Retinal pigment epithelial cell (primary cell): ENCODE data around the gene BCKDHB.

Source experiments
- DNase-seq: peaks from one replicate; pipeline ENCODE4 v3.0.0-alpha.2; 2010; ENCODE audit warnings: low read depth
- H3K4me3 ChIP-seq: 2 replicates; pipeline ENCODE4 v1.5.1; 2011; ENCODE audit warnings: mild to moderate bottlenecking, low read length, control low read depth, moderate library complexity
- TF ChIP-seq, protein P1 (sequence below): conservative IDR thresholded peaks from 2 replicates; pipeline ENCODE4 v1.5.1; 2011; ENCODE audit warnings: low read depth, low read length, control low read depth, inconsistent platforms

BCKDHB gene

DNA sequence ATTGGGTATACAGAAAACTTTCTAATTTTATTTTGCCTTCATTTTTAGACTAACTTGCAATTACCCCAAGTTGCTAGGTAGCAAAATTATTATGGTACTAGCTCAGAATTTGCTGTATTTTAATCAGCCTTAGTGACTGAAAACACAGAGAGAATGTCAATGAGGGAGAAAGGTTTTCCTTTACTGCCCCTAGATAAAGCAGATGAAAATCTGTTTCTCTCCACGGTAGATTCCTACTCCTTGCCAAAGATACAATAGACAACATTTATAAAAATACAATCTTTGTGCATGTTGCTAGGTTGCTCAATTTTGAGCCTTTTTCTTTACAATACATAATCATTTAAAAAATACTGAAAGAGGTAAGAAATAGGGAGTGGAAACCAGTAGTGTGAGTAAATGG is 222.2 kb downstream of the BCKDHB start:
- TF ChIP-seq, protein P1, sequence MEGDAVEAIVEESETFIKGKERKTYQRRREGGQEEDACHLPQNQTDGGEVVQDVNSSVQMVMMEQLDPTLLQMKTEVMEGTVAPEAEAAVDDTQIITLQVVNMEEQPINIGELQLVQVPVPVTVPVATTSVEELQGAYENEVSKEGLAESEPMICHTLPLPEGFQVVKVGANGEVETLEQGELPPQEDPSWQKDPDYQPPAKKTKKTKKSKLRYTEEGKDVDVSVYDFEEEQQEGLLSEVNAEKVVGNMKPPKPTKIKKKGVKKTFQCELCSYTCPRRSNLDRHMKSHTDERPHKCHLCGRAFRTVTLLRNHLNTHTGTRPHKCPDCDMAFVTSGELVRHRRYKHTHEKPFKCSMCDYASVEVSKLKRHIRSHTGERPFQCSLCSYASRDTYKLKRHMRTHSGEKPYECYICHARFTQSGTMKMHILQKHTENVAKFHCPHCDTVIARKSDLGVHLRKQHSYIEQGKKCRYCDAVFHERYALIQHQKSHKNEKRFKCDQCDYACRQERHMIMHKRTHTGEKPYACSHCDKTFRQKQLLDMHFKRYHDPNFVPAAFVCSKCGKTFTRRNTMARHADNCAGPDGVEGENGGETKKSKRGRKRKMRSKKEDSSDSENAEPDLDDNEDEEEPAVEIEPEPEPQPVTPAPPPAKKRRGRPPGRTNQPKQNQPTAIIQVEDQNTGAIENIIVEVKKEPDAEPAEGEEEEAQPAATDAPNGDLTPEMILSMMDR: no peak
- no peak for DNase-seq
- H3K4me3 ChIP-seq: no peak overlapping the region

DNA sequence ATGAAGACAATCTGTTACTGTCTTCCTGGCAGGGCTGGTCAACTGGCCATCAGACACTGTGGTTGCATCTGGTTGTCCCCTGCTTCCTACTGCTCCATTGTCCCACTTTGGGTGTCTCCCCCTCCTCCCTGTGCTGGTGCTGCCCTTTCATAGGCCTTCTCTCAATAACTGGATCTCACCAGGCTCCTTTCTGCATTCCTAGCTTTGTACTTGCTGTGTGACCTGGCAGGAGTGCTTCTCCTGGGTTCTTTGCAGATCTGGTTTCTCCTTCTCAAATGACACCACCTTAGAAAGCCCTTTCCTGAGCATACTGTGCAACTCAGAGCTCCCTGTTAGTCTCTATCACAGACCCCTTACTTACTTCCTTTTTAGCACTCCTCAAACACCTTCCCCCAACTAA is 223.0 kb downstream of the BCKDHB start:
- TF ChIP-seq, protein P1: no peak
- H3K4me3 ChIP-seq: no peak overlapping the region
- DNase-seq: no peak

- TF ChIP-seq, protein P1: no peak
- H3K4me3 ChIP-seq: no peak overlapping the region
- no peak for DNase-seq
These were observed 224.5 kb downstream of the BCKDHB start for GRCh38 chr6:80330961-80331360.

GRCh38 chr6:80331522-80331921 is 225.1 kb downstream of the BCKDHB start:
- DNase-seq: no peak
- TF ChIP-seq, protein P1: no peak
- H3K4me3 ChIP-seq: no peak overlapping the region

GRCh38 chr6:80331974-80332373 is 225.5 kb downstream of the BCKDHB start:
- TF ChIP-seq, protein P1: no peak
- no peak for DNase-seq
- H3K4me3 ChIP-seq: no peak overlapping the region

DNA sequence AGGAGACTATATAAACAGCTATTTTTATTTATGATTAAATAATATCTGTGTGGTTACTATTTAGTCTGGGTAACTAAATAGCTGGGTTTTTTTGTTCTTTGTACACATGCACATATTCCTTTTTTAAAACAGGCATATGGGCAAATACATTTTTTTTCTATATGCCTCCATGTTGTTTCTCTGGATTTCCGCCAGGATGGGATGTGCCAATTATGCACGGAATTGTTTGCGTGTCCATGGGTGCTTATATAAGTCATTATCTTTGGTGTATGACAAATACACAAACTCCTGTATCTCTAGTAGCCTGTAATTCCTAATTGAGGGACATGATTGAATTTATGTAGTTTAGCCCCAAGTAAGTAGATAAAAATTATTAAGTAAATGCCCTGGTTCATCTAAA is 226.9 kb downstream of the BCKDHB start:
- no peak overlapping the region for H3K4me3 ChIP-seq
- TF ChIP-seq, protein P1: no peak
- DNase-seq: no peak

DNA sequence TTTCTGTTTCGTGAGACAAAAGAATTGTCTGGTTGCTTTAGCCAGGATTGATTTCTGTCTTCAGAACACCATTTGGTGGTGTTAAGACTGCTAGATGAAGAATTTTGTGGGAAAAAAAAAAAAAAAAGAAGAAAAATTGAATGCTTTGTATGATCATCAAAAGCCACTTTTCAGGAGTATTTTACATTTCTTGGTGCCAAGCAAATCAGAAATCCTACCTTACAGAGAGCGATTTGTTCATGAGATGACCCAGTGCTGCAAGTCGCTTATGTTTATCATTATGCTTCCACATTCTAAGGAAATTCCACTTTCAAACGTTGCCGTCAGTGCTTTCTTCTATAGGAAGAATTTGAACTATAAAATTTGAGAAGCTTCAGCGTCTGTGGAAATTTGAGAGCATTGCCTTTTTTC is 228.7 kb downstream of the BCKDHB start:
- H3K4me3 ChIP-seq: peak overlapping the region; percentile 24
- TF ChIP-seq, protein P1: no peak
- no peak for DNase-seq
